ENCODE data around the gene MRPL33. TPM values are rescaled to one million over a fixed set of nuclear protein-coding genes. Genes with fewer than 3 reads are reported as not detected.

MRPL33 gene
- total RNA-seq, 1 experiment from 2014 or later, result 112 TPM

- Histone ChIP-seq H3K4me3 (ENCODE audit: low read length) (no peak overlapping the region), H3K4me1 (ENCODE audit: low read length) (no peaks in the 10 kb centered on the region), H3K9ac (ENCODE audit: low read length) (no peak overlapping the region), H3K9me3 (ENCODE audit: low read length) (no peaks in the 10 kb centered on the region), H3K27me3 (ENCODE audit: low read length) (no peaks in the 10 kb centered on the region), H3K79me2 (ENCODE audit: low read length) (no peaks in the 10 kb centered on the region), H2AFZ (ENCODE audit: low read length) (no peak overlapping the region), H3K9me2 (replicated peaks; ENCODE audit: insufficient read depth, low read length) (no peaks in the 10 kb centered on the region), H3K4me2 (ENCODE audit: low read depth, low read length, poor library complexity, severe bottlenecking) (no peak overlapping the region), H3K36me3 (ENCODE audit: insufficient read depth, low read length) (no peaks in the 10 kb centered on the region), H4K20me1 (ENCODE audit: insufficient read depth, low read depth, low read length) (no peaks in the 10 kb centered on the region), H3K27ac (ENCODE audit: low read length) (no peak overlapping the region)
- no peak for DNase-seq
Measured at GRCh38 chr2:27795868-27796277, 24.4 kb downstream of the MRPL33 start.

GRCh38 chr2:27796791-27797765 is 25.6 kb downstream of the MRPL33 start:
- H3K27ac ChIP-seq (ENCODE audit: low read length), result no peak overlapping the region
- no peak overlapping the region for H3K4me3 ChIP-seq (ENCODE audit: low read length)
- no peaks in the 10 kb centered on the region for H4K20me1 ChIP-seq (ENCODE audit: insufficient read depth, low read depth, low read length)
- H3K4me1 ChIP-seq (ENCODE audit: low read length), result no peaks in the 10 kb centered on the region
- H3K4me2 ChIP-seq (ENCODE audit: low read depth, low read length, poor library complexity, severe bottlenecking), result no peak overlapping the region
- H3K36me3 ChIP-seq (ENCODE audit: insufficient read depth, low read length), result no peaks in the 10 kb centered on the region
- no peak overlapping the region for H2AFZ ChIP-seq (ENCODE audit: low read length)
- no peaks in the 10 kb centered on the region for H3K9me3 ChIP-seq (ENCODE audit: low read length)
- no peaks in the 10 kb centered on the region for H3K79me2 ChIP-seq (ENCODE audit: low read length)
- H3K9me2 ChIP-seq (replicated peaks; ENCODE audit: insufficient read depth, low read length), result no peaks in the 10 kb centered on the region
- H3K9ac ChIP-seq (ENCODE audit: low read length), result no peak overlapping the region
- no peaks in the 10 kb centered on the region for H3K27me3 ChIP-seq (ENCODE audit: low read length)
- no peak for DNase-seq

GRCh38 chr2:27797841-27798240 is 26.3 kb downstream of the MRPL33 start:
- Histone ChIP-seq H3K27me3 (ENCODE audit: low read length) (no peaks in the 10 kb centered on the region), H3K4me2 (ENCODE audit: low read depth, low read length, poor library complexity, severe bottlenecking) (no peak overlapping the region), H3K9me3 (ENCODE audit: low read length) (no peaks in the 10 kb centered on the region), H2AFZ (ENCODE audit: low read length) (no peak overlapping the region), H3K36me3 (ENCODE audit: insufficient read depth, low read length) (no peaks in the 10 kb centered on the region), H3K79me2 (ENCODE audit: low read length) (no peaks in the 10 kb centered on the region), H4K20me1 (ENCODE audit: insufficient read depth, low read depth, low read length) (no peaks in the 10 kb centered on the region), H3K9ac (ENCODE audit: low read length) (no peak overlapping the region), H3K27ac (ENCODE audit: low read length) (no peak overlapping the region), H3K9me2 (replicated peaks; ENCODE audit: insufficient read depth, low read length) (no peaks in the 10 kb centered on the region), H3K4me3 (ENCODE audit: low read length) (no peak overlapping the region), H3K4me1 (ENCODE audit: low read length) (no peaks in the 10 kb centered on the region)
- no peak for DNase-seq

- no peaks in the 10 kb centered on the region for H3K4me1 ChIP-seq (ENCODE audit: low read length)
- H3K9ac ChIP-seq (ENCODE audit: low read length), result no peak overlapping the region
- H3K79me2 ChIP-seq (ENCODE audit: low read length), result no peaks in the 10 kb centered on the region
- H2AFZ ChIP-seq (ENCODE audit: low read length), result no peak overlapping the region
- no peaks in the 10 kb centered on the region for H3K9me3 ChIP-seq (ENCODE audit: low read length)
- no peak overlapping the region for H3K4me3 ChIP-seq (ENCODE audit: low read length)
- DNase-seq, result no peak
- no peak overlapping the region for H3K27ac ChIP-seq (ENCODE audit: low read length)
- H3K36me3 ChIP-seq (ENCODE audit: insufficient read depth, low read length), result no peaks in the 10 kb centered on the region
- no peak overlapping the region for H3K4me2 ChIP-seq (ENCODE audit: low read depth, low read length, poor library complexity, severe bottlenecking)
- H3K9me2 ChIP-seq (replicated peaks; ENCODE audit: insufficient read depth, low read length), result no peaks in the 10 kb centered on the region
- H3K27me3 ChIP-seq (ENCODE audit: low read length), result no peaks in the 10 kb centered on the region
- no peaks in the 10 kb centered on the region for H4K20me1 ChIP-seq (ENCODE audit: insufficient read depth, low read depth, low read length)
Measured at GRCh38 chr2:27798486-27798885, 27.0 kb downstream of the MRPL33 start.

- no peak overlapping the region for H3K4me3 ChIP-seq (ENCODE audit: low read length)
- H3K9ac ChIP-seq (ENCODE audit: low read length), result no peak overlapping the region
- H2AFZ ChIP-seq (ENCODE audit: low read length), result no peak overlapping the region
- H3K9me3 ChIP-seq (ENCODE audit: low read length), result no peaks in the 10 kb centered on the region
- no peak for DNase-seq
- H3K27me3 ChIP-seq (ENCODE audit: low read length), result no peaks in the 10 kb centered on the region
- no peaks in the 10 kb centered on the region for H3K79me2 ChIP-seq (ENCODE audit: low read length)
- H3K4me1 ChIP-seq (ENCODE audit: low read length), result no peaks in the 10 kb centered on the region
- H3K4me2 ChIP-seq (ENCODE audit: low read depth, low read length, poor library complexity, severe bottlenecking), result no peak overlapping the region
- H3K9me2 ChIP-seq (replicated peaks; ENCODE audit: insufficient read depth, low read length), result no peaks in the 10 kb centered on the region
- H3K36me3 ChIP-seq (ENCODE audit: insufficient read depth, low read length), result no peaks in the 10 kb centered on the region
- no peaks in the 10 kb centered on the region for H4K20me1 ChIP-seq (ENCODE audit: insufficient read depth, low read depth, low read length)
- H3K27ac ChIP-seq (ENCODE audit: low read length), result no peak overlapping the region
Measured at GRCh38 chr2:27798948-27799645, 27.6 kb downstream of the MRPL33 start.

- Histone ChIP-seq H3K4me3 (ENCODE audit: low read length) (no peak overlapping the region), H3K9me3 (ENCODE audit: low read length) (no peaks in the 10 kb centered on the region), H3K27me3 (ENCODE audit: low read length) (no peaks in the 10 kb centered on the region), H3K9me2 (replicated peaks; ENCODE audit: insufficient read depth, low read length) (no peaks in the 10 kb centered on the region), H3K79me2 (ENCODE audit: low read length) (no peaks in the 10 kb centered on the region), H3K4me2 (ENCODE audit: low read depth, low read length, poor library complexity, severe bottlenecking) (no peak overlapping the region), H2AFZ (ENCODE audit: low read length) (no peak overlapping the region), H4K20me1 (ENCODE audit: insufficient read depth, low read depth, low read length) (no peaks in the 10 kb centered on the region), H3K27ac (ENCODE audit: low read length) (no peak overlapping the region), H3K4me1 (ENCODE audit: low read length) (no peaks in the 10 kb centered on the region), H3K36me3 (ENCODE audit: insufficient read depth, low read length) (no peaks in the 10 kb centered on the region), H3K9ac (ENCODE audit: low read length) (no peak overlapping the region)
- DNase-seq, result no peak
Measured at GRCh38 chr2:27799646-27800010, 28.1 kb downstream of the MRPL33 start.

- DNase-seq, result no peak
- H3K9ac ChIP-seq (ENCODE audit: low read length), result no peak overlapping the region
- no peaks in the 10 kb centered on the region for H3K4me1 ChIP-seq (ENCODE audit: low read length)
- H4K20me1 ChIP-seq (ENCODE audit: insufficient read depth, low read depth, low read length), result no peaks in the 10 kb centered on the region
- no peaks in the 10 kb centered on the region for H3K27me3 ChIP-seq (ENCODE audit: low read length)
- H3K27ac ChIP-seq (ENCODE audit: low read length), result no peak overlapping the region
- H3K4me2 ChIP-seq (ENCODE audit: low read depth, low read length, poor library complexity, severe bottlenecking), result no peak overlapping the region
- H2AFZ ChIP-seq (ENCODE audit: low read length), result no peak overlapping the region
- no peak overlapping the region for H3K4me3 ChIP-seq (ENCODE audit: low read length)
- H3K79me2 ChIP-seq (ENCODE audit: low read length), result no peaks in the 10 kb centered on the region
- no peaks in the 10 kb centered on the region for H3K36me3 ChIP-seq (ENCODE audit: insufficient read depth, low read length)
- H3K9me3 ChIP-seq (ENCODE audit: low read length), result no peaks in the 10 kb centered on the region
- H3K9me2 ChIP-seq (replicated peaks; ENCODE audit: insufficient read depth, low read length), result no peaks in the 10 kb centered on the region
Measured at GRCh38 chr2:27800856-27801255, 29.3 kb downstream of the MRPL33 start.

GRCh38 chr2:27802547-27802946 is 31.0 kb downstream of the MRPL33 start:
- Histone ChIP-seq H4K20me1 (ENCODE audit: insufficient read depth, low read depth, low read length) (no peaks in the 10 kb centered on the region), H3K27me3 (ENCODE audit: low read length) (no peaks in the 10 kb centered on the region), H3K79me2 (ENCODE audit: low read length) (no peaks in the 10 kb centered on the region), H3K9me2 (replicated peaks; ENCODE audit: insufficient read depth, low read length) (no peaks in the 10 kb centered on the region), H2AFZ (ENCODE audit: low read length) (no peak overlapping the region), H3K9ac (ENCODE audit: low read length) (no peak overlapping the region), H3K9me3 (ENCODE audit: low read length) (no peaks in the 10 kb centered on the region), H3K4me2 (ENCODE audit: low read depth, low read length, poor library complexity, severe bottlenecking) (no peak overlapping the region), H3K4me1 (ENCODE audit: low read length) (no peaks in the 10 kb centered on the region), H3K4me3 (ENCODE audit: low read length) (no peak overlapping the region), H3K36me3 (ENCODE audit: insufficient read depth, low read length) (no peaks in the 10 kb centered on the region), H3K27ac (ENCODE audit: low read length) (no peak overlapping the region)
- no peak for DNase-seq
